GM12878 (cell line): Measurements from ENCODE around the gene PTPRF.

Experiments
- MXI1 ChIP-seq: fragments of 150-350 bp; IDR thresholded peaks from 2 replicates; pipeline ENCODE4 v1.6.1; 2011; ENCODE audit warnings: low read depth, mild to moderate bottlenecking, inconsistent platforms, low read length, improper control_type of control experiment
- TF ChIP-seq, protein P1 (sequence below): fragments of 450-650 bp; IDR thresholded peaks from 2 replicates; pipeline ENCODE4 v1.6.1; 2017; ENCODE audit warnings: borderline replicate concordance

- no peak for TF ChIP-seq MXI1
- TF ChIP-seq, protein P1, sequence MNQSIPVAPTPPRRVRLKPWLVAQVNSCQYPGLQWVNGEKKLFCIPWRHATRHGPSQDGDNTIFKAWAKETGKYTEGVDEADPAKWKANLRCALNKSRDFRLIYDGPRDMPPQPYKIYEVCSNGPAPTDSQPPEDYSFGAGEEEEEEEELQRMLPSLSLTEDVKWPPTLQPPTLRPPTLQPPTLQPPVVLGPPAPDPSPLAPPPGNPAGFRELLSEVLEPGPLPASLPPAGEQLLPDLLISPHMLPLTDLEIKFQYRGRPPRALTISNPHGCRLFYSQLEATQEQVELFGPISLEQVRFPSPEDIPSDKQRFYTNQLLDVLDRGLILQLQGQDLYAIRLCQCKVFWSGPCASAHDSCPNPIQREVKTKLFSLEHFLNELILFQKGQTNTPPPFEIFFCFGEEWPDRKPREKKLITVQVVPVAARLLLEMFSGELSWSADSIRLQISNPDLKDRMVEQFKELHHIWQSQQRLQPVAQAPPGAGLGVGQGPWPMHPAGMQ = no peak
These were observed 45.8 kb downstream of the PTPRF start for GRCh38 chr1:43576521-43576920.
